OCI-LY7 (cell line): ENCODE data around the gene COL25A1.

Source experiments
- CTCF ChIP-seq: fragments of 200-600 bp; sonication (generic); conservative IDR thresholded peaks from 2 replicates; pipeline ENCODE4 v1.5.1; 2014; ENCODE audit warnings: mild to moderate bottlenecking, antibody characterized with exemption, low read length, moderate library complexity, mixed read lengths
- EZH2phosphoT487 ChIP-seq: fragments of 200-600 bp; sonication (generic); IDR thresholded peaks from 2 replicates; pipeline ENCODE4 v1.6.1; 2018; ENCODE audit warnings: low read depth, borderline replicate concordance, mild to moderate bottlenecking, mixed run types, antibody characterized with exemption, low read length, moderate library complexity, mixed read lengths

GRCh38 chr4:109128589-109128988 lies 173.9 kb downstream of the COL25A1 start:
- TF ChIP-seq CTCF (no peak), EZH2phosphoT487 (no peak)
